ENCODE measurements around the gene GAN.
"Not testable (repeated sequence)": the region's sequence is repeated elsewhere in the genome, so short reads cannot be mapped to it uniquely, and the experiment has no call there.

GAN gene

DNA sequence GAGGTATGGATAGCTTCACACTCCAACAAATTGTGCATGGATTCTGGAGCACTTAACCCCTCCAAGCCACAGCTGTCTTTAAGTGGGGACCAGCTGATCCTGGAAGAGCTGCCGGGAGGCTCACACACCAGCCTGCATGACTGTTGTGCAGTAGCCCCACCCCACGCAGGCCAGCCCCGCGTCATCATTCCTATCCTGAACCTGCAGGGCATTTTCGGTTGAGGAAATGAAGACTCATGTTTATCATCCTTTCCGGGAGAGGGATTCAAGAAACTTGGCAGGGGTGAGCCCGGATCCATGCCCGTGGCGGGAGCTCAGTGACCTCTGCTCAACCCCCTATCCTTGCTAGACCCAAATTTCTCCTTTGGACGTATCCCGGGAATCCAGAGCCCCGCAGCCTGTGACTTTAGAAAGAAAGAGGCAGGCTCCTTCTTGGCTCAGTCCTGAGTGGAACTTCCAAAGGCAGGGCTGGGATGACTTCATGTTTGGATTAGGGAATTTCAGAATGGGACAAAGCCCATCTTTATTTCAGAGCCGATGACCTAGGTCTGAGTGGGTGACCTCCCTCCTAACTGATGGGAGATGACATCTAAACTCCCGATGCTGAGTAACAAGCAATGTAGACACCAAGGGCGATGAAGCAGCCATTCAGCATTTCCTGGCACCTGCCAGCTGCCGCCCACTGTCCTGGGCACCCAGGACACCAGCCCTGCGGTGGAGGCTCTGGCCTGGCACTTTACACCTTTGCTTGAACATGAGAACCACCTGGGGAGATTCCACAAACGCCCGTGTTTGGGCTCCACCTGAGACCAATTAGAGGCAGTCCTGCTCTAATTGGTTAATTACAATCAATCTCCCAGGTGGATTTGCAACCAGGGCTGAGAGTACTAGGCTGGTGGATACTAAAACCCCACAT lies 86.5 kb downstream of the GAN start:
- no peak for DNase-seq (ENCODE audit: low spot score)

DNA sequence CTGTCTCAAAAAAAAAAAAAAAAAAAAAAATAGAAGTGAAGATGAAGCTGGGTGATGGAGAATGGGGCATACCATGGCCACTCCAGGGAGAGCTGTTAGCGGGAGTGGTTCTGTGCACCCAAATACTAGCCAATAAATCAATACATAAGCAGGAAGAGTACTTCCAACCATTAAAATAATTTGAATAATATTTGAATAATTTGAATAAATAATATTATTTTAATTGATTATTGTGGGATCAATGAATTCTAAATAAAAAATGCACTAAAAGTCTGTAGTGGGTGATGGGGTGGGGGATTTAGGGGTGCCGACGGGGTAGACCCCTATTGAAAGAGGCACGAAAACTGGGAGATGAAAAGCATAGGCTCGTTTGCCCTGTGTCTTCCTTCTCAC lies 88.4 kb downstream of the GAN start:
- DNase-seq (ENCODE audit: low spot score) = no peak

DNA sequence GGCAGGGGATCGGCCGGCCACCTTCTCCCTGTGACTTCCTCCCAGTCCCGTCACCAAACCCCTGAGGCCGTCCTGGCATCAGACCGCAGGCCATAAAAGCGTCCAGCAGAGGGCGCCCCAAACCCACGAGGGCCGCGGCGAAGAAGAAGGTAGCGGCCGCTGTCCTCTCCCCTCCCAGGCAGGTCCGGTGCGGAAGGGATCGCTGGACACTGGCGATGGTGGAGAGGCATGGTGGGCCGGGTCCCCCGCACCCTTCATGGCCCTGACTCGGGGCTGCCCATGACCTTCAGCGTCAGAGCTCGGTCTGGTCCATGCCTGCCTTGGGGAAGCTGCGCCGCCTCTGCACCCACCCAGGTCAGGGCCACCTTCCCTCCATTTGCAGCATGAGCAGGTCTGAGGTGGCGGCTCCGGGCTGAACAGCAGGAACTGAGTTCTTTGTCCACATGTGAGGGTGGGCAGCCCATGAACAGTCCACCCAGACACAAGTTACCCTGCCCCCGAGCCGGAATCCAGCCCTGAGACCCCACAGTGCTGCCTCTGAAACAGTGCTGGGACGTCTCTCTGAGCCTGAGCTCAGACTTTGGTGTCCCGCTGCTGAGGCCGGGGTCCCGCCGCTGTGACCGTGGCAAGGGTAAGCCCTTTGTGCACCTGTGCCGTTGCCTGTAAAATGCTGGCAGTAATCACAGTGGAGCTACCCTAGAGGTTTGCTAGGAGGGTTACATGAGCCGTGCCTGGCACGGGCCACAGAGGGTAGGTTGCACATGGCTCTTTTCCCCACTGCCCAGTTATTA lies 89.0 kb downstream of the GAN start:
- DNase-seq (ENCODE audit: low spot score) = peak; percentile 68

DNA sequence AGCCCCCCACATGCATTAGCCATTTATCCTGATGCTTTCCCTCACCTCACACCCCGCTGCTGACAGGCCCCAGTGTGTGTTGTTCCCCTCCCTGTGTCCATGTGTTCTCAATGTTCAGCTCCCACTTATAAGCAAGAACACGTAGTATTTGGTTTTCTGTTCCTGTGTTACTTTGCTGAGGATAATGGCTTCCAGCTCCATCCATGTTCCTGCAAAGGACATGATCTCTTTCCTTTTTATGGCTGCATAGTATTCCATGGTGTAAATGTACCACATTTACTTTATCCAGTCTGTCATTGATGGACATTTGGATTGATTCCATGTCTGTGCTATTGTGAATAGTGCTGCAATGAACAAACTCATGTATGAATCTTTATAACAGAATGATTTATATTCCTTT lies 90.2 kb downstream of the GAN start:
- DNase-seq (ENCODE audit: low spot score) = not testable (repeated sequence)

DNA sequence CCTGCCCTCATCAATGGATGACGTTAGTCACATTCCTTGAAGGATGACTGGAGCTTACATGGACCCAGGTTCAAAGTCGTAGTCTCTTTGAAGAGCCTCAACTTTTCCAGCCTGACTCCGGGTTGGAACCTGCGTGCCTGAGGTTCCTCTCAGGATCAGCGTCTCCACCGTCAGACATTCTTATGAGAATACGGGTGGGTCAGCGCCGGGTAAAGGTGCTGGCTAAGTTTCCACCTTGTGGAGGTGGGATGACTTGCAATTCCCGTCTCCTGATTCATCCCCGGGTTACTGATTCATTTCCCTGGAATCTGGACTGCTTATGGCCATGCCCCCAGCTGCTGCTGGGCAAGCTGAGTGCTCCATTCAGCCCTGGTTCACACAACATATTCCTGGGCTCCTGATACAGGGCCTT lies 90.9 kb downstream of the GAN start:
- no peak for DNase-seq (ENCODE audit: low spot score)

DNA sequence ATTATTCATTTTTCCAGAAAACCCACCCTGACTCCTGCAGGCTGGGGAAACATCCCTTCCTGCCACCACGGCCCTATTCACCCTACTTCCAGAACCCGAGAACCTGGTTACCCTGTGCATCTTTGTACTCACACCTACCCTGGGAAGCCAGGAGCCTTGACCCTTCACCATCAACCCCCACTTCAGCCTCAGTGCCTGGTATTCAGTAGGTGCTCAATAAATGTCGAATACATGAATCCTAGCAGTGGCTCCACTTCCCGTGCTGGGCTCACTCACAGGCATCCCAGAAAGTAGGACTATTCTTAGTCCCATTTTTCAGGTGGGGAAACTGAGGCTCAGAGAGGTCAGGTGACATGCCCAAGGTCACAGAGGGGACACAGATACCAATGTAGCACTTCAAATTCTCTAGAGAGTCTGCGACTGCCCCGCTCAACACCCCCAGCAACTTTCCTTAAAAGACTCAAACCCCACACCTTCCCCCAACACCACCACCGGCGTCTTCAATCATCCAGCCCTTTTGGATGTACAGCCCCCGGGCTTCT lies 93.7 kb downstream of the GAN start:
- no peak for DNase-seq (ENCODE audit: low spot score)

DNA sequence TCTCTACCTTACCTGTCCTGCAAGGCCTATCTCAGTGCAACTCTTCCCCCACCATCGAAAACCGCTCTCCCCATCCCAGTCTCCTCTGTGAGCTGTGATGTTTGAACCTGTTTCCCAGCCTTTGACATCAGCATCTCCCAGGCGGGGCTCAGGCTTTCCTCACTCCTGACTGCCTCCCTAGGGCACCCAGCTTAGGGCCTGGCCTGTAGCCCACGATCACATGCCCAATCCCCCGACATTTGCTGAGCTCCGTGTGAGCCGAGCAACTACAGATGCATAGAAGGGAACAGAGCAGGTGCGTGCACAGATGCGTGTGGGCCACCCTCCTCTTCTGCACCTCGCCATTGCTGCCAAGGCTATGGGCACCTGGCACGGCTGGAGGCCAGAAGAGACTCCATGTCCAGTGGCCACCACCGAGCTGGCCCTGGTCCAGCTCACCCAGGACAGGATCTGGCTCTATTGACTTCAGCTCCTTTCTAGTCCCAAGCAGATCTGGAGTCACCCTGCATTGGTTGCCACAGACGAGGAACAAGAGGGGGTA lies 94.3 kb downstream of the GAN start:
- no peak for DNase-seq (ENCODE audit: low spot score)

DNA sequence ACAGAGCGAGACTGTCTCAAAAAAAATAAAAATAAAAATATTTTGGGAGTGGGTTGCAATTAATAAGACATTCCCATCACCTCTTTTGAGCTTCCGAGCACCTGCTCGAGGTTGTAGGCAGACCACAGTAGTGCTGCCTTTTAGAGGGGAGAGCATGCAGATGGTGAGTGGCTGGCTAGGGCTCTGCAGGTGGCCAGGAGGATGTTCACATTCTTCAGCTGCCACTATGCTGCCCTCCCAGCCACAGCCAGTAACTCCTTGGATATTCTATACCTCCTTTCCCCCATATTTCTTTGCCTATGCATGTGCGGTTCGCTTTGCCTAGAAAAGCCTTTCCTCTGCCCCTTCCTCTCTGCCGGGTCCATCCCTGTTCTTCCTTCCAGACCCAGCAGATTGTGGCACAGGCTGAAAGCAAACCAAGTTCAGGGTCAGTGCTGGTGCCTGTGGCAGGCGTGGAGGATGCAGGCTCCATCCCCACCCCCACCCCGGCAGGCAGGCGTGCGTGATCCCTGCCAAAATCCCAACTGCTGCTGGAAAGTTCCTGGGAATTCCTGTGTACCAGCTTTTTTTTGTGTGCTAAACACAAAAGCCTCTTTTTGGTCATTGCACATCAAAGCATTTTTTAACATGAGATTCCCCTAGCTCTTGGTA lies 96.0 kb downstream of the GAN start:
- DNase-seq (ENCODE audit: low spot score) = no peak

DNA sequence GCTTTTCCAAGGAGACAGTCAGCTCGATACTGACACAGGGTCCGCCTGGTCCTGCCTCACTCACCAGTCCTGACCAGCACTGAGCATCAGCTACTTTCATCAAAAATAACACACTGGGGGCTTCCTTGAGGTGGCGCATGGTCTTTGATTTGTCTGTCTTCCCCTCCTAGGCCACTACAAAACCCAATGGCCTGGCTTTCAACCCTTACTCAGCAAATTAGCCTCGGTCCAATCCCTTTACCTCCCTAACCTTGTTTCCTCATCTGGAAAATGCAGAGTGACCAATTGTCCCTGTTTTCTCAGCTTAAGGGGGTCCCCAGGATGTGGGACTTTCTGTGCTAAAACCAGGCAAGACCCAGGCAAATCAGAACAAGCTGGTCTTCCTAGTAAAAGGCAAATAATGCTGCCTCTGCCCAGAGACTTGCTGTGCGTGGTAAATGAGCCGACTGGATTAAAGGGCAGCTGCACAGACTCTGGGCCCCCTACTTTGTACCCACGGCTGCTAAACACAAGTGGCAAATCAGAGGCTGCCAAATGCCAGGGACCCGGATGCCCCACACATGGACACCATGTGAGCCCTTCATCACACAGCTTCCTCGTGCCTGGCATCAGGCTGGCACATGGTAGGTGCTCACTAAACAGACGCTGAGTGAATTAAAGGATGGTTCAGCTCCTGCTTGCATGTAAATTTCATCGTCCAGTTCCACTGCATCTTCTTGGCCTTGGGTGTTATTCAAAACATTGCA lies 98.7 kb downstream of the GAN start:
- no peak for DNase-seq (ENCODE audit: low spot score)

DNA sequence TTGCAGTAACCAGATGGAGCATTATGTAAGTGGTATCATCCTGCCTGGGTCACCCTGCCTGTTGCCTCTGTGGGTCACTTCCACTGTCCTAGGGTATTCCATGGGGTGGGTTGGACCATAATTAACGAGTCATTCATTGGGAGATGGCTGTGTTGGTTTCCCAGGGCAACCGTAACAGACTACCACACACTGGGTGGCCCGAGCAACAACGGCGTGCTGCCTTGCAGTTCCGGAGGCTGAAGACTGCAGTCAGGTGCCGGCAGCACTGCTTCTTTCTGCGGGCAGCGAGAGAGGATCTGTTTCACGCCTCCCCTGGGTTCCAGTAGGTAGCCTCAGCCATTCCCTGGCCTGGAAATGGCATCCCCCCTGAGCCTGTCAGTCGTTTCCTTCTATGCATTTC lies 101.0 kb downstream of the GAN start:
- DNase-seq (ENCODE audit: low spot score) = no peak

DNA sequence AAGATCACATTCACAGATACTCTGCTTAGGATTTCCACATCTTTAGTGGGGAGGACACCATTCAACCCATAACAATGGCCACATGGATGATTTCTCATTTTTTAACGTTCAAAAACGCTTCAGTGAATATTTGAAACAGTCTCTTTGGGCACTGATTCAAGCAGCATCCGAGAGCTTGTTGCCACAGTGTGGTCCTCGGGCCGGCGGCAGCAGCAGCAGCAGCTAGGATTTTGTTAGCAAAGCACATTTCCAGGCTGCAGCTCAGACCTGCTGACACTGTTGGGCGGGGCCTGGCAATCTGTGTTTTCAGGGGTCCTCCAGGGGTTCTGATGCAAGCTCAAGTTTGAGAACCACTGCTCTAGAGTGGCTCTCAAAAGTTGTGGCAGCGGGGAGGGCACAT lies 102.0 kb downstream of the GAN start:
- DNase-seq (ENCODE audit: low spot score) = no peak

DNA sequence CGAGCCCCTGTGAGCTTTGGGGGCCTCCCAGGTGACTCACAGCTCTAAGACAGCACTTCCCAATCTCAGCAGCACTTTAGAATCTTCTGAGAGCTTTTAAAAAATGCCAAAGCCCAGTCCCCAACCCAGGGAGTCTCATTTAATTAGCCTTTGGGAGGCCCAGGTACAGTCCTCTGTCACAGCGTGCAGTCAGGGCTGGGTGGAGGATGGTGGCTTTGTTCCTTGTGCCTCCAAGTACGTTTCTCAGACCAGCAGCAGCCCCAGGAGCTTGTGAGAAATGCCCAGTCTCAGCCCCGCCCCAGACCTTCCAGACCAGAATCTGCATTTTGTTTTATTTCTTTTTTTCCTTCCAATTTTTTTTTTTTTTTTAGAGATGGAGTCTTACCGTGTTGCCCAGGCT lies 102.4 kb downstream of the GAN start:
- DNase-seq (ENCODE audit: low spot score) = no peak

DNA sequence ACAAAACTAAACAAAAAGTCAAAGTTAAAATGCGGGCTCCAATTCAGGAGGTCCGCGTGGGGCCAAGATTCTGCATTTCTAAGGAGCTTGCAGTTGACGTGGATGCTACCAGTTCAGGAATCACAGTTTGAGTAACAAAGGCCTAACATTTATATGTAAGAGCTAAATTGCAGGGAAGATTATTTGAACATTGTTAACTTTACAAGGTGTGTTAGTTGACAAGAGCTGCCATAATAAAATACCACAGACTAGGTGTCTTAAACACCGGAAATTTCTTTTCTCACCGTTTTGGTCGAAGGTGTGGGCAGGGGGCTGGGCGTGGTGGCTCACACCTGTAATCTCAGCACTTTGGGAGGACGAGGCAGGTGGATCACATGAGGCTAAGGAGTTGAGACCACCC lies 105.0 kb downstream of the GAN start:
- no peak for DNase-seq (ENCODE audit: low spot score)

DNA sequence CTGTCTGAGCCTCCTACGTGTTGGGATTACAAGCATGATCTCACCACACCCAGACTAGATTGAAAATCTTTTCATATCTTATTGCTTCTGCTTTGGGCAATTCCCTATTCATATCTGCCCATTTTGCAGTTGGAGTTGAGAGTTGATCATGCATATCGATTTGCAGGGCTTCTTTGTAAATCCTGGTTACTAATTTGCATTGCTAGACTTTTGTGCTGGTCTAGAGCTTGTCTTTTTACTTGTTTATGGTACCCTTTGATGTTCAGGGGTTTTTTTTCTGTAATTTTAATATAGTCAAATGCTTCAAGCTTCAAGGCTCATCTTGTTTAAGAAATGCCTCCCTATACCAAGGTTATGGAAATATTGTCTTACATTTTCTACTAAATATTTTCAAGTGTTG lies 106.4 kb downstream of the GAN start:
- DNase-seq (ENCODE audit: low spot score) = no peak

DNA sequence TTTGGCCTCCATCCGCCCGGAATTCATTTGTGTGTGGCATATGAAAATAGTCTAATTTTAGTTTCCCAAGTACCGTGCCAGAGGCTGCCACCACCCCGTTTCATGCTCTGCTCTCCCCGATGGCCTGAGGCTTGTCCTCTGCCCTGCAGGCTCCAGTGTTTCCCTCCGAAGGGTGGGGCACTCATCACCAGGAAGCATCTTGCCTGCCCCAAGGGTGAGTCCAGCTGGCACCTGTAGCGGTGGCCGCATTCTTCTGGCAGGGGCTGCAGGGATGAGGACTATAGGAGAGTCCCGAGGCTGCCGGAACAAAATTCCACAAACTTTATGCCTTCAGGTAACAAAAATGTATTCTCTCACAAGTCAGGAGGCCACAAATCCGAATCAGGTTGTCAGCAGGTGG lies 106.8 kb downstream of the GAN start:
- no peak for DNase-seq (ENCODE audit: low spot score)

DNA sequence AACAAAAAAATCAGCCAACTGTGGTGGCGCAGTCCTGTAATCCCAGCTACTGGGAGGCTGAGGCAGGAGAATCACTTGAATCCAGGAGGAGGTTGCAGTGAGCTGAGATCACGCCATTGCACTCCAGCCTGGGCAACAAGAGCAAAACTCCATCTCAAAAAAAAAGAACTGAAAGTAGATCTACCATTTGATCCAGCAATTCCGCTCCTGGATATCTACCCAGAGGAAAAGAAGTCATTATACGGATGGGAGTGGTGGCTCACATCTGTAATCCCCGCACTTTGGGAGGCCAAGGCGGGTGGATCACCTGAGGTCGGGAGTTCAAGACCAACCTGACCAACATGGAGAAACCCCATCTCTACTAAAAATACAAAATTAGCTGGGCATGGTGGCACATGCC lies 107.4 kb downstream of the GAN start:
- DNase-seq (ENCODE audit: low spot score) = not testable (repeated sequence)

DNA sequence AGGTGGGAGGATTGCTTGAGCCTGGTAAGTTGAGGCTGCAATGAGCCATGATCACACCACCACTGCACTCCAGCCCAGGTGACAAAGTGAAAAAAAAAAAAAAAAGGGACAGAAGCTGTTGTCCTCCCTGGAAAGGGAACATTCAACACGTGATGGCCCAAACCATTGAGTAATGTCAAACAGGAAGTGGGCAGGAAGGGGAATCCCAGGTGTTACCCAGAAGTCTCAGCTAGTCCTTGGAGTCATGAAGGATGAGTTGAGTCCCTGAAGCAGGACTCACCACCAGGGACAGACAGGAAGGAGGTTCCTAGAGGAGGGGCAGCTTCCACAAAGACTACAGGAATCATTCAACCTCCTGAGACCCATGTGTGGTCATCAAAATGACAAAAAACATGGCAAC lies 110.0 kb downstream of the GAN start:
- no peak for DNase-seq (ENCODE audit: low spot score)

DNA sequence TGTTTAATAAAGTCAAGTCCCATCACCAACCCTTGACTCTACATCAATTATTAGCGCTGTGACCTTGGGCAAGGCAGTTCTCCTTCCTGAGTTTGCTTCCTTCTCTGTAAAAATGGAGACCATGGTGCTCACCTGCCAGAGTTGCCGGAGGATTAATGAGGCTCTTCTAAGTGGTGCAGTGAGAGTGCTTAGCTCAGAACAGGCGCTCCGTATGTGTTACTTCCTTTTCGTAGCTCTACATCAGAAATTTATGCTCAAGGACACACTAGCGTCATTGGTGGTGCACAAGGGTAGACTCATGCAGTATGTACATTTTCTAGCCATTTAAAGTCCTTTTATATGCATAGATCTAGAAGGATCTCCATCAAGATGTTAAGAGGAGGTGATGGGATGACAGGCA lies 112.5 kb downstream of the GAN start:
- no peak for DNase-seq (ENCODE audit: low spot score)

DNA sequence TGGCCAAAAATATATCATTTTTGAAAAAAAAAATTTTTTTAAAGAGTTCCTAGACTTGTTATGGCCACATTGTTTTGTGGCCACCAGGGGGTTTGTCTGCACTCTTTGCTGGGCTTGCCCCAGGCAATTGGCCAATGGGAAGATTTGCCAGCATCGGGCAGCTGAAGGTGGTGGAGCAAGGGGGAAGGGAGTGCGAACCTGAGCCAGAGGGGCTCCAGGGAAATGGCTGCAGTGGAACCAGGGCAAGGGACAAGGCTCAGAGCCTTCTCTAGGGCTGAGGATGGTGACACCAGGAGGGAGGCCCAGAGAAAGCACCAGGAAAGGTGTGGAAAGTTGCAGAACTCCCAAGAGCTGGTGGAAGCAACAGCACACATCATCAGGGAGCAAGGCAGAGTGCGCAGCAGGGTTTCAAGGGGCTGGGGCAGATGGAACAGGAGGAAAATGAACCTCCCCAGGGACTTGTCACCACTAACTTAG lies 114.3 kb downstream of the GAN start:
- DNase-seq (ENCODE audit: low spot score) = no peak

DNA sequence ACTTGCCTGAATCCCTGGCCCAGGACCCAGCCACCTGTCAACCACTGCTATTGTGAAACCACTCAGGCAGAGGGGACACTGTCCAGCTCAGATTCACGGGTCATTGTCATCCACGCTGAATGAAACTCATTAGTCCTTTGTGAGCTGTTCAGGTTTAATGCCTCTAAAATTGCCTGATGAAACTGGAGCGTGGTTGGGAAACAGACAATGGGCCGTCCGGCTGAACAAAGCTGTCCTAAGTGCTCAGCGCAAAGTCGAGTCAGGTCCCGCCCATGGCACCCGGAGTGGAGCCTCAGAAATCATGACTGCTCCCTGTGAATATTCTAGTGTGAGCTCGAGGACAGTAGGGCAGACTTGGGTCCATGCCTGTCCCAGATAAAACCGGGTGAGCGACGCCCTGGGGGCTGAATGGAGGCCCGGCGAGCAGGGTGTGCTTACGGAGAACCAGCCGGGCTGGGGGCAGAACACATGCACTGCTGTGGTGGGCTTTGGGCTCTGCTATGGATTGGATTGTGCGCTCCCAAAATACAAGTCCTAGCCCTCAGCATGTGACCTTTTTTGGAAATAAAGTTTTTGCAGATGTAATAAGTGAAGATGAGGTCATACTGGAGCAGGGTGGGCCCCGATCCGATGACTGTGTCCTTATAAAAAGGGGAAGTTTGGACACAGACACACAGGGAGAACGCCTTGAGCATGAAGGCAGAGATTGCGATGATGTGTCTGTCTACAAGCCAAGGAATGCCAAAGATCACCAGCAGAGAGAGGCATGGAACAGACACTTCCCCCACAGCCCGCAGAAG lies 117.0 kb downstream of the GAN start:
- DNase-seq (ENCODE audit: low spot score) = no peak
